Gastroesophageal sphincter (tissue), 3 donors: Measurements from ENCODE around the gene CNOT3.

Experiments used
- POLR2A ChIP-seq, 2 donors: fragments of 450-650 bp; IDR thresholded peaks; one replicate each; pipeline ENCODE4 v1.6.1; 2017; ENCODE audit warnings: antibody characterized with exemption in 2 of 2, mild to moderate bottlenecking in 2 of 2, moderate library complexity in 1 of 2
- POLR2AphosphoS5 ChIP-seq: sonication (generic); formaldehyde crosslinking; IDR thresholded peaks from one replicate; pipeline ENCODE4 v1.6.1; 2017; ENCODE audit warnings: antibody characterized with exemption
- TF ChIP-seq, protein P1 (sequence below), 4 experiments: fragments of 200-600 bp in 2 of 4; fragments of 450-650 bp in 2 of 4; sonication (generic) in 1 of 4; IDR thresholded peaks; one replicate each; pipeline ENCODE4 v1.5.1; 2017 to 2019; ENCODE audit warnings: antibody characterized with exemption in 4 of 4, mild to moderate bottlenecking in 2 of 4, moderate library complexity in 2 of 4

DNA sequence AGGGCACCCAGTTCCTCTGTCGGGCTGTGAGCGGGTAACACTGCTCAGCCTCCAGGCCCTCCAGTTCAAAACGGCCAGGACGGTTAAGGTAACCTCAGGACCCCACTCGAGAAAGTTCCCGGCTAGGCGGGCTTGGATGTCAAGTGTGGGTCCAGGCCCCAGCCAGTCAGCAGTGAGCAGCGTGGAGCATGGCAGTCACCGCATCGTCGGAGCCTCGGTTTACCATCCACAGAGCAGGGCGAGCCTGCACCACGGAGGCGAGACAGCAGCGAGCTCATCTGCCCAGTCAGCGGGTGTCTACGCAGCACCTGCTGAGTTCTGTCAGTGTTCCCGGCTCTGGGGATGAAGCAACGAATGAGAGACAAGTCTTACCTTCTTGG lies 8.0 kb upstream of the CNOT3 start:
- TF ChIP-seq, protein P1, sequence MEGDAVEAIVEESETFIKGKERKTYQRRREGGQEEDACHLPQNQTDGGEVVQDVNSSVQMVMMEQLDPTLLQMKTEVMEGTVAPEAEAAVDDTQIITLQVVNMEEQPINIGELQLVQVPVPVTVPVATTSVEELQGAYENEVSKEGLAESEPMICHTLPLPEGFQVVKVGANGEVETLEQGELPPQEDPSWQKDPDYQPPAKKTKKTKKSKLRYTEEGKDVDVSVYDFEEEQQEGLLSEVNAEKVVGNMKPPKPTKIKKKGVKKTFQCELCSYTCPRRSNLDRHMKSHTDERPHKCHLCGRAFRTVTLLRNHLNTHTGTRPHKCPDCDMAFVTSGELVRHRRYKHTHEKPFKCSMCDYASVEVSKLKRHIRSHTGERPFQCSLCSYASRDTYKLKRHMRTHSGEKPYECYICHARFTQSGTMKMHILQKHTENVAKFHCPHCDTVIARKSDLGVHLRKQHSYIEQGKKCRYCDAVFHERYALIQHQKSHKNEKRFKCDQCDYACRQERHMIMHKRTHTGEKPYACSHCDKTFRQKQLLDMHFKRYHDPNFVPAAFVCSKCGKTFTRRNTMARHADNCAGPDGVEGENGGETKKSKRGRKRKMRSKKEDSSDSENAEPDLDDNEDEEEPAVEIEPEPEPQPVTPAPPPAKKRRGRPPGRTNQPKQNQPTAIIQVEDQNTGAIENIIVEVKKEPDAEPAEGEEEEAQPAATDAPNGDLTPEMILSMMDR (IDR thresholded peaks at IDR 0.05) = no peak
- TF ChIP-seq POLR2AphosphoS5 (no peak), POLR2A (IDR thresholded peaks at IDR 0.05) (no peak)
